H1 (cell line): ENCODE data around the gene SLCO2A1. TPM values are rescaled to one million over a fixed set of nuclear protein-coding genes. Genes with fewer than 3 reads are reported as not detected.

ENCODE experiments used
- CTCF ChIA-PET: fragments of 300-600 bp; sonication (Branson Sonifier 250); formaldehyde crosslinking; loops from one replicate; lab custom pipeline; 2021; ENCODE audit not compliant: partially characterized antibody; lab: Charles Lee
- POLR2A ChIA-PET: fragments of 300-600 bp; sonication (Branson Sonifier 250); formaldehyde crosslinking; loops from one replicate; lab custom pipeline; 2021; ENCODE audit warnings: inconsistent platforms; ENCODE audit not compliant: partially characterized antibody; lab: Charles Lee
- DNase-seq, 2 experiments: peaks; one replicate each; pipeline versions ENCODE4 v3.0.0 to v3.0.0-alpha.2; 2010 to 2022; ENCODE audit warnings: low spot score in 2 of 2, low read depth in 1 of 2, mixed read lengths in 1 of 2
- FAIRE-seq: peaks from 2 replicates; lab custom pipeline; 2011; peaks lifted over from hg19 to GRCh38; lab: Jason Lieb, UNC
- H2AFZ ChIP-seq: 2 replicates; pipeline ENCODE4 v1.8.1; 2012; ENCODE audit warnings: low read length, inconsistent platforms
- H2AK5ac ChIP-seq: 2 replicates; pipeline ENCODE4 v1.6.1; 2013; ENCODE audit warnings: low read depth, low read length
- H2BK120ac ChIP-seq: replicated peaks from 2 replicates; pipeline ENCODE3; 2013; ENCODE audit warnings: low read depth, low read length, inconsistent platforms
- H2BK12ac ChIP-seq: 2 replicates; pipeline ENCODE4 v1.6.1; 2013; ENCODE audit warnings: low read depth, low read length
- H2BK15ac ChIP-seq: 2 replicates; pipeline ENCODE4 v1.6.1; 2013; ENCODE audit warnings: low read length
- H2BK20ac ChIP-seq: 2 replicates; pipeline ENCODE4 v1.6.1; 2013; ENCODE audit warnings: low read length
- H2BK5ac ChIP-seq: 2 replicates; pipeline ENCODE4 v1.6.1; 2013; ENCODE audit warnings: low read depth, low read length
- H3K14ac ChIP-seq: 2 replicates; pipeline ENCODE4 v1.6.1; 2013; ENCODE audit warnings: inconsistent platforms; ENCODE audit not compliant: insufficient read length
- H3K18ac ChIP-seq: 2 replicates; pipeline ENCODE4 v1.6.1; 2013; ENCODE audit warnings: low read length; ENCODE audit errors: extremely low read depth
- H3K23ac ChIP-seq: 2 replicates; pipeline ENCODE4 v1.6.1; 2013; ENCODE audit warnings: inconsistent platforms; ENCODE audit not compliant: insufficient read length
- H3K23me2 ChIP-seq: 2 replicates; pipeline ENCODE4 v1.6.1; 2013; ENCODE audit warnings: low read depth, low read length
- H3K27ac ChIP-seq: 2 replicates; pipeline ENCODE4 v1.6.1; 2011; ENCODE audit warnings: low read depth, low read length, inconsistent platforms
- H3K27me3 ChIP-seq, 4 experiments: replicated peaks in 1 of 4; 1 replicate in 1 of 4; 2 replicates in 3 of 4; pipeline versions ENCODE4 v1.6.1 to v1.8.1; 2011 to 2013; ENCODE audit warnings: low read length in 3 of 4, mild to moderate bottlenecking in 3 of 4, inconsistent platforms in 2 of 4, mixed read lengths in 2 of 4, moderate library complexity in 1 of 4; ENCODE audit not compliant: control insufficient read depth in 3 of 4, insufficient read depth in 3 of 4; ENCODE audit errors: extremely low read depth in 1 of 4
- H3K36me3 ChIP-seq, 4 experiments: 2 replicates each; pipeline versions ENCODE4 v1.6.1 to v1.8.1; 2011 to 2013; ENCODE audit warnings: mild to moderate bottlenecking in 4 of 4, low read length in 3 of 4, moderate library complexity in 2 of 4, control low read depth in 1 of 4, inconsistent platforms in 1 of 4; ENCODE audit not compliant: insufficient read depth in 4 of 4, control insufficient read depth in 2 of 4
- H3K4ac ChIP-seq: replicated peaks from 2 replicates; pipeline ENCODE3; 2013; ENCODE audit warnings: low read length, low read depth, mixed read lengths, inconsistent platforms; ENCODE audit not compliant: insufficient read length
- H3K4me1 ChIP-seq, 4 experiments: replicated peaks in 1 of 4; 1 replicate in 1 of 4; 2 replicates in 3 of 4; pipeline versions ENCODE4 v1.6.1 to v1.8.1; 2011 to 2013; ENCODE audit warnings: low read length in 3 of 4, inconsistent platforms in 2 of 4, mixed read lengths in 1 of 4; ENCODE audit not compliant: insufficient read depth in 4 of 4, control insufficient read depth in 3 of 4
- H3K4me2 ChIP-seq, 2 experiments: 2 replicates each; pipeline versions ENCODE4 v1.6.1 to v1.8.1; 2011 to 2013; ENCODE audit warnings: low read depth in 2 of 2, low read length in 2 of 2, control low read depth in 1 of 2, inconsistent platforms in 1 of 2, mild to moderate bottlenecking in 1 of 2; ENCODE audit not compliant: insufficient read depth in 1 of 2
- H3K4me3 ChIP-seq, 4 experiments: fragments of 200-600, 300-600 bp in 1 of 4; sonication (generic), shearing (Covaris generic), sonication (Bioruptor Twin) in 1 of 4; 2 replicates each; pipeline versions ENCODE4 v1.5.1 to v1.8.1; 2011 to 2016; ENCODE audit warnings: low read length in 4 of 4, low read depth in 3 of 4, control low read depth in 2 of 4, inconsistent platforms in 2 of 4, mild to moderate bottlenecking in 2 of 4, mixed read lengths in 1 of 4, moderate library complexity in 1 of 4; ENCODE audit not compliant: insufficient read depth in 2 of 4; ENCODE audit errors: extremely low read depth in 1 of 4
- H3K56ac ChIP-seq: replicated peaks from 2 replicates; pipeline ENCODE3; 2013; ENCODE audit warnings: low read depth, mild to moderate bottlenecking, mixed read lengths, low read length, inconsistent platforms; ENCODE audit not compliant: insufficient read length
- H3K79me1 ChIP-seq: 2 replicates; pipeline ENCODE4 v1.6.1; 2013; ENCODE audit warnings: low read depth, low read length, control low read depth
- H3K79me2 ChIP-seq, 2 experiments: 2 replicates each; pipeline versions ENCODE4 v1.6.1 to v1.8.1; 2012 to 2013; ENCODE audit warnings: low read length in 2 of 2, mild to moderate bottlenecking in 2 of 2, inconsistent platforms in 1 of 2; ENCODE audit not compliant: insufficient read depth in 2 of 2, control insufficient read depth in 1 of 2
- H3K9ac ChIP-seq, 4 experiments: replicated peaks in 1 of 4; 1 replicate in 1 of 4; 2 replicates in 3 of 4; pipeline versions ENCODE4 v1.6.1 to v1.8.1; 2011 to 2013; ENCODE audit warnings: low read depth in 3 of 4, low read length in 3 of 4, control low read depth in 2 of 4, mild to moderate bottlenecking in 2 of 4, moderate library complexity in 2 of 4, inconsistent platforms in 1 of 4; ENCODE audit errors: extremely low read depth in 1 of 4
- H3K9me3 ChIP-seq, 2 experiments: 2 replicates each; pipeline versions ENCODE4 v1.6.1 to v1.8.1; 2012 to 2013; ENCODE audit warnings: mild to moderate bottlenecking in 2 of 2, moderate library complexity in 2 of 2, control low read depth in 1 of 2, inconsistent platforms in 1 of 2, low read depth in 1 of 2, low read length in 1 of 2, mixed read lengths in 1 of 2; ENCODE audit not compliant: insufficient read depth in 2 of 2
- H4K20me1 ChIP-seq, 2 experiments: replicated peaks in 1 of 2; 2 replicates each; pipeline versions ENCODE3 to v1.8.1; 2011 to 2013; ENCODE audit warnings: inconsistent platforms in 2 of 2, low read length in 2 of 2, mild to moderate bottlenecking in 1 of 2; ENCODE audit not compliant: insufficient read depth in 2 of 2, control insufficient read depth in 1 of 2
- H4K5ac ChIP-seq: 2 replicates; pipeline ENCODE4 v1.6.1; 2013; ENCODE audit warnings: low read length, low read depth, mixed read lengths, inconsistent platforms; ENCODE audit not compliant: insufficient read length
- H4K8ac ChIP-seq: 2 replicates; pipeline ENCODE4 v1.8.0; 2013; ENCODE audit warnings: mild to moderate bottlenecking, moderate library complexity, low read length, inconsistent platforms; ENCODE audit not compliant: insufficient read depth; ENCODE audit errors: extremely low read depth
- H4K91ac ChIP-seq: replicated peaks from 2 replicates; pipeline ENCODE3; 2013; ENCODE audit warnings: low read length, mixed read lengths, inconsistent platforms; ENCODE audit not compliant: insufficient read length
- BRCA1 ChIP-seq: IDR thresholded peaks from 2 replicates; pipeline ENCODE4 v1.6.1; 2012; ENCODE audit warnings: low read depth, low read length, improper control_type of control experiment
- CTBP2 ChIP-seq: IDR thresholded peaks from 2 replicates; pipeline ENCODE4 v1.7.0; 2011; ENCODE audit warnings: borderline replicate concordance, mild to moderate bottlenecking, moderate library complexity, mixed read lengths, low read length; ENCODE audit not compliant: insufficient read depth, insufficient read length
- FOSL1 ChIP-seq: IDR thresholded peaks from 2 replicates; pipeline ENCODE4 v1.6.1; 2011; ENCODE audit warnings: mild to moderate bottlenecking, low read depth, low read length, moderate library complexity; ENCODE audit not compliant: insufficient read depth
- HDAC6 ChIP-seq: IDR thresholded peaks from one replicate; pipeline ENCODE4 v1.7.1; 2012; ENCODE audit warnings: low read depth, mild to moderate bottlenecking, inconsistent platforms, low read length, moderate library complexity
- RXRA ChIP-seq: IDR thresholded peaks from 2 replicates; pipeline ENCODE4 v1.6.1; 2011; ENCODE audit warnings: low read depth, mild to moderate bottlenecking, low read length, moderate library complexity; ENCODE audit not compliant: insufficient read depth
- SAP30 ChIP-seq: fragments of 300-600 bp; sonication (generic); IDR thresholded peaks from 2 replicates; pipeline ENCODE4 v1.7.1; 2012; ENCODE audit warnings: low read length, moderate library complexity, mild to moderate bottlenecking, inconsistent platforms; ENCODE audit not compliant: insufficient read depth, insufficient replicate concordance
- SIRT6 ChIP-seq: IDR thresholded peaks from one replicate; pipeline ENCODE4 v1.7.1; 2012; ENCODE audit warnings: low read length, inconsistent platforms
- SRF ChIP-seq: IDR thresholded peaks from 2 replicates; pipeline ENCODE4 v1.6.1; 2011; ENCODE audit warnings: mild to moderate bottlenecking, low read depth, low read length, moderate library complexity
- YY1 ChIP-seq: IDR thresholded peaks from 2 replicates; pipeline ENCODE4 v1.6.1; 2011; ENCODE audit warnings: low read depth, mild to moderate bottlenecking, low read length
- WGBS, 2 experiments: shearing (Covaris generic) in 1 of 2; methylation state at CpG; one replicate each; pipeline versions ENCODE4 v1.1.6 to v1.1.7; 2013 to 2015; ENCODE audit warnings: low lambda C conversion rate in 2 of 2, mixed read lengths in 2 of 2, inconsistent platforms in 1 of 2, low coverage in 1 of 2, missing lambda C conversion rate in 1 of 2; ENCODE audit not compliant: insufficient replicate concordance in 2 of 2, insufficient coverage in 1 of 2, insufficient read length in 1 of 2; ENCODE audit errors: extremely low coverage in 1 of 2, missing lambda C conversion rate in 1 of 2; 5-methylcytosine and 5-hydroxymethylcytosine counted together
- polyA plus RNA-seq, 7 experiments: library from polyadenylated mRNA; depleted of rRNA in 3 of 7; stranded (reverse) in 5 of 7; unstranded in 2 of 7; fragments of >200 nt in 5 of 7; fragments of 200-250 nt in 2 of 7; gene quantifications; 1 replicate in 5 of 7; 2 replicates in 1 of 7; 4 replicates in 1 of 7; pipeline versions ENCODE4 v1.2.1 to v1.2.3, GENCODE V29; 2011 to 2013; ENCODE audit warnings: missing spikeins in 2 of 7, mixed read lengths in 2 of 7
- total RNA-seq: library from RNA; stranded (reverse); fragmentation: NEBNext Ultra II Directional; extraction: Animal tissue kit (Norgen Biotek cat#: 25700); gene quantifications from 2 replicates; pipeline ENCODE4 v1.2.1, GENCODE V29; 2021
- TF ChIP-seq, protein P1 (sequence below), 3 experiments: IDR thresholded peaks; 1 replicate in 2 of 3; 2 replicates in 1 of 3; pipeline versions ENCODE4 v1.5.1 to v1.6.1; 2011; ENCODE audit warnings: low read length in 3 of 3, mild to moderate bottlenecking in 3 of 3, inconsistent platforms in 2 of 3, low read depth in 1 of 3, moderate library complexity in 1 of 3; ENCODE audit not compliant: insufficient read depth in 1 of 3; ENCODE audit errors: control extremely low read depth in 1 of 3

SLCO2A1 gene
- total and polyA plus RNA-seq, 2 of the 8 experiments (the other 6 are each of a cell fraction or from before 2014, with no cell fraction given), result 1.1 to 2.3 TPM

DNA sequence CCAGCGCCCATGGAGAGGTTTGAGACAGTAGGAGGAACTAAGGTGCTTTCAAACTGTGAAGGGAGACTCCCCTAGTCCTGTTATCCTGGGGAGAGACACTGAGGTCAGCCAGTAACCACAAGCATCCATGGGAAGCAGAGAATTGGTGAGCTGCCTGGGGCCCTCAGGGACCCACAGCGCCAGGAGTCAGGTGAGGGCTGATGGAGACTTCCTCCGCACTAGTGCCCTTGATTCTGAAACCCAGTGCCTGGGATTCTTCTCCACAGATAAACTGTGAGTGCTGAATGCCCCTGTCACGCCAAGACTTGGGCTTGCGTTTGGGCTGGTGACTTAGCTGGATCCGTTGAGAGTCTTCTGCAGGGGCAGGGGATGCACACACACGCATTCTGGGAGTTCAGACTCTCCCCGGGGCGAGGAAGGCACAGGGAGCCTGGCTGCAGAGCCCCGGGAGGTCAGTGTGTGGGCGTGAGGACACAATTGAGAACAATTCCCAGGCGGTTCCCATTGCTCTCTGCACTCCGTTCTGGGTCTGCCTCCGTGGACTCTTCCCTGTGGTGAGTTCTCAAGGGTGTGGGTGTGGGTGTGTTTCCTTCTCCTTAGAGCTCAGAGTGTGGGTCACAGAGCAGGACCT lies 37.9 kb upstream of the SLCO2A1 start:
- Histone ChIP-seq H3K23me2 (no peaks in the 10 kb centered on the region), H2BK12ac (no peak overlapping the region), H3K36me3 (no peaks in the 10 kb centered on the region), H3K23ac (no peak overlapping the region), H3K79me1 (no peaks in the 10 kb centered on the region), H2BK15ac (no peak overlapping the region), H3K4ac (no peak overlapping the region), H4K8ac (no peak overlapping the region), H2BK20ac (no peak overlapping the region), H3K14ac (no peak overlapping the region), H3K4me2 (no peak overlapping the region), H3K27ac (no peak overlapping the region), H3K79me2 (no peaks in the 10 kb centered on the region), H3K4me1 (no peaks in the 10 kb centered on the region), H3K56ac (no peak overlapping the region), H3K27me3 (no peaks in the 10 kb centered on the region), H3K9ac (no peak overlapping the region), H3K18ac (no peak overlapping the region), H2AFZ (no peak overlapping the region; the same call in 1 of the 2 replicates), H4K20me1 (no peaks in the 10 kb centered on the region), H3K4me3 (no peak overlapping the region), H3K9me3 (no peaks in the 10 kb centered on the region), H2AK5ac (no peak overlapping the region), H4K91ac (no peak overlapping the region), H2BK5ac (no peak overlapping the region), H4K5ac (no peak overlapping the region), H2BK120ac (no peak overlapping the region)
- FAIRE-seq (no peak), DNase-seq (peak in 1 of 2 experiments; percentile 41)
- ChIA-PET CTCF (interaction anchor here (0.7 to 1.1 kb wide), 2 partner anchors 13 to 77 kb away, joined by 3 read pairs; no protein-coding TSS in a partner anchor), POLR2A (no interaction called here)
- 89% methylated on average over 14 of the region's 14 CpGs; no CpG with 5 or more reads in 1 of the 2 experiments for WGBS, 2 experiments
- TF ChIP-seq FOSL1 (no peak), RXRA (no peak), HDAC6 (no peak), SIRT6 (no peak), CTBP2 (no peak), SRF (no peak), YY1 (no peak), BRCA1 (no peak), SAP30 (no peak)
- TF ChIP-seq, protein P1, sequence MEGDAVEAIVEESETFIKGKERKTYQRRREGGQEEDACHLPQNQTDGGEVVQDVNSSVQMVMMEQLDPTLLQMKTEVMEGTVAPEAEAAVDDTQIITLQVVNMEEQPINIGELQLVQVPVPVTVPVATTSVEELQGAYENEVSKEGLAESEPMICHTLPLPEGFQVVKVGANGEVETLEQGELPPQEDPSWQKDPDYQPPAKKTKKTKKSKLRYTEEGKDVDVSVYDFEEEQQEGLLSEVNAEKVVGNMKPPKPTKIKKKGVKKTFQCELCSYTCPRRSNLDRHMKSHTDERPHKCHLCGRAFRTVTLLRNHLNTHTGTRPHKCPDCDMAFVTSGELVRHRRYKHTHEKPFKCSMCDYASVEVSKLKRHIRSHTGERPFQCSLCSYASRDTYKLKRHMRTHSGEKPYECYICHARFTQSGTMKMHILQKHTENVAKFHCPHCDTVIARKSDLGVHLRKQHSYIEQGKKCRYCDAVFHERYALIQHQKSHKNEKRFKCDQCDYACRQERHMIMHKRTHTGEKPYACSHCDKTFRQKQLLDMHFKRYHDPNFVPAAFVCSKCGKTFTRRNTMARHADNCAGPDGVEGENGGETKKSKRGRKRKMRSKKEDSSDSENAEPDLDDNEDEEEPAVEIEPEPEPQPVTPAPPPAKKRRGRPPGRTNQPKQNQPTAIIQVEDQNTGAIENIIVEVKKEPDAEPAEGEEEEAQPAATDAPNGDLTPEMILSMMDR (IDR thresholded peaks at IDR 0.05; ENCODE audit: control extremely low read depth in 1 of 3, insufficient read depth in 1 of 3, low read depth in 1 of 3, low read length in 3 of 3), result no peak
